Suprapubic skin (tissue), 4 donors: ENCODE results near the gene TEX29. TPM values are rescaled to one million over a fixed set of nuclear protein-coding genes. Genes with fewer than 3 reads are reported as not detected.

Experiments
- DNase-seq, 2 donors: peaks; one replicate each; pipeline ENCODE4 v3.0.0-alpha.2; 2019; ENCODE audit warnings: low spot score in 2 of 2
- H3K27ac ChIP-seq: fragments of 200-600 bp; sonication (generic); one replicate; pipeline ENCODE4 v1.5.1; 2019
- H3K27me3 ChIP-seq: fragments of 200-600 bp; sonication (generic); one replicate; pipeline ENCODE4 v1.5.1; 2019
- H3K36me3 ChIP-seq: fragments of 200-600 bp; sonication (generic); one replicate; pipeline ENCODE4 v1.5.1; 2019
- H3K4me1 ChIP-seq: fragments of 200-600 bp; sonication (generic); one replicate; pipeline ENCODE4 v1.5.1; 2019
- H3K4me3 ChIP-seq: fragments of 200-600 bp; sonication (generic); one replicate; pipeline ENCODE4 v1.5.1; 2019; ENCODE audit warnings: mild to moderate bottlenecking
- H3K9me3 ChIP-seq: fragments of 200-600 bp; sonication (generic); one replicate; pipeline ENCODE4 v1.5.1; 2019
- CTCF ChIP-seq, 2 donors: fragments of 200-600 bp in 1 of 2; fragments of 450-650 bp in 1 of 2; sonication (generic) in 1 of 2; IDR thresholded peaks; one replicate each; pipeline ENCODE4 v1.5.1; 2016 to 2019; ENCODE audit warnings: antibody characterized with exemption in 2 of 2, mild to moderate bottlenecking in 1 of 2, moderate library complexity in 1 of 2
- EP300 ChIP-seq: sonication (generic); formaldehyde crosslinking; IDR thresholded peaks from one replicate; pipeline ENCODE4 v1.6.1; 2017; ENCODE audit warnings: antibody characterized with exemption
- POLR2A ChIP-seq, 2 donors: fragments of 450-650 bp; IDR thresholded peaks; one replicate each; pipeline ENCODE4 v1.6.1; 2017; ENCODE audit warnings: antibody characterized with exemption in 2 of 2, mild to moderate bottlenecking in 2 of 2, moderate library complexity in 2 of 2
- POLR2AphosphoS5 ChIP-seq, 3 donors: sonication (generic); formaldehyde crosslinking; IDR thresholded peaks; one replicate each; pipeline ENCODE4 v1.6.1; 2017; ENCODE audit warnings: antibody characterized with exemption in 3 of 3
- WGBS: methylation state at CpG from one replicate; pipeline ENCODE4 v1.1.5; 2018; 5-methylcytosine and 5-hydroxymethylcytosine counted together
- total RNA-seq, 4 donors: library from RNA; depleted of rRNA; stranded (reverse); fragments of >200 nt; gene quantifications; one replicate each; pipeline ENCODE4 v1.1.0, GENCODE V29; 2016

Gene TEX29
- total RNA-seq, 4 donors from 2014 or later: not detected

- H3K27ac ChIP-seq: no peak overlapping the region
- H3K36me3 ChIP-seq: peaks cover 85% of the 10 kb centered on the region
- H3K27me3 ChIP-seq: no peaks in the 10 kb centered on the region
- TF ChIP-seq CTCF (IDR thresholded peaks at IDR 0.05): no peak
- TF ChIP-seq POLR2A (IDR thresholded peaks at IDR 0.05): no peak
- TF ChIP-seq EP300: no peak
- TF ChIP-seq POLR2AphosphoS5 (IDR thresholded peaks at IDR 0.05): no peak
- no peak overlapping the region for H3K4me3 ChIP-seq
- H3K9me3 ChIP-seq: no peaks in the 10 kb centered on the region
- H3K4me1 ChIP-seq: peaks cover 19% of the 10 kb centered on the region
- no peak for DNase-seq
- 88% methylated on average over 15 of the region's 15 CpGs for WGBS
Measured at GRCh38 chr13:111286162-111286561, 34.3 kb upstream of the TEX29 start.

GRCh38 chr13:111286749-111287148 lies 33.7 kb upstream of the TEX29 start:
- TF ChIP-seq EP300: no peak
- no peak for TF ChIP-seq POLR2A (IDR thresholded peaks at IDR 0.05)
- no peak for TF ChIP-seq POLR2AphosphoS5 (IDR thresholded peaks at IDR 0.05)
- TF ChIP-seq CTCF (IDR thresholded peaks at IDR 0.05): no peak
- 84% methylated on average over 6 of the region's 7 CpGs for WGBS
- H3K4me1 ChIP-seq: peaks cover 13% of the 10 kb centered on the region

GRCh38 chr13:111287201-111287600 lies 33.2 kb upstream of the TEX29 start:
- H3K27me3 ChIP-seq: no peaks in the 10 kb centered on the region
- H3K4me1 ChIP-seq: peaks cover 9% of the 10 kb centered on the region
- H3K9me3 ChIP-seq: no peaks in the 10 kb centered on the region
- H3K4me3 ChIP-seq: no peak overlapping the region
- TF ChIP-seq POLR2A (IDR thresholded peaks at IDR 0.05) (no peak), EP300 (no peak), CTCF (IDR thresholded peaks at IDR 0.05) (no peak), POLR2AphosphoS5 (IDR thresholded peaks at IDR 0.05) (no peak)
- 98% methylated on average over 8 of the region's 8 CpGs for WGBS
- no peak for DNase-seq
- peaks cover 89% of the 10 kb centered on the region for H3K36me3 ChIP-seq
- H3K27ac ChIP-seq: no peak overlapping the region

More at GRCh38 chr13:111286749-111287148, 33.7 kb upstream of the TEX29 start:
- H3K36me3 ChIP-seq: peaks cover 86% of the 10 kb centered on the region
- H3K4me3 ChIP-seq: no peak overlapping the region
- DNase-seq: no peak
- no peaks in the 10 kb centered on the region for H3K27me3 ChIP-seq
- H3K27ac ChIP-seq: no peak overlapping the region
- H3K9me3 ChIP-seq: no peaks in the 10 kb centered on the region

GRCh38 chr13:111288276-111288675 lies 32.2 kb upstream of the TEX29 start:
- Histone ChIP-seq H3K36me3 (peaks cover 94% of the 10 kb centered on the region), H3K4me1 (no peaks in the 10 kb centered on the region), H3K27ac (no peak overlapping the region), H3K9me3 (no peaks in the 10 kb centered on the region), H3K27me3 (no peaks in the 10 kb centered on the region), H3K4me3 (no peak overlapping the region)
- TF ChIP-seq EP300 (no peak), POLR2A (IDR thresholded peaks at IDR 0.05) (no peak), POLR2AphosphoS5 (IDR thresholded peaks at IDR 0.05) (no peak), CTCF (IDR thresholded peaks at IDR 0.05) (no peak)
- DNase-seq: no peak
- WGBS: 87% methylated on average over 7 of the region's 7 CpGs

GRCh38 chr13:111289251-111289650 lies 31.2 kb upstream of the TEX29 start:
- no peak overlapping the region for H3K27ac ChIP-seq
- 87% methylated on average over 11 of the region's 11 CpGs for WGBS
- no peak for DNase-seq
- H3K27me3 ChIP-seq: no peaks in the 10 kb centered on the region
- TF ChIP-seq POLR2A (IDR thresholded peaks at IDR 0.05) (no peak), EP300 (no peak), POLR2AphosphoS5 (IDR thresholded peaks at IDR 0.05) (no peak), CTCF (IDR thresholded peaks at IDR 0.05) (no peak)
- H3K4me3 ChIP-seq: no peak overlapping the region
- H3K9me3 ChIP-seq: no peaks in the 10 kb centered on the region
- H3K36me3 ChIP-seq: peaks cover 92% of the 10 kb centered on the region
- no peaks in the 10 kb centered on the region for H3K4me1 ChIP-seq
